CD4-positive, alpha-beta memory T cell (primary cell): Measurements from ENCODE around the gene MB21D2. TPM values are rescaled to one million over a fixed set of nuclear protein-coding genes. Genes with fewer than 3 reads are reported as not detected.
"Not testable (repeated sequence)": the region's sequence is repeated elsewhere in the genome, so short reads cannot be mapped to it uniquely, and the experiment has no call there.

Experiments used
- CTCF ChIA-PET: fragments of 350-600 bp; sonication (Branson Sonifier 250); formaldehyde crosslinking; loops from one replicate; lab custom pipeline; 2021; ENCODE audit warnings: inconsistent platforms; ENCODE audit not compliant: partially characterized antibody; lab: Charles Lee
- POLR2A ChIA-PET: fragments of 350-600 bp; sonication (Branson Sonifier 250); formaldehyde crosslinking; loops from one replicate; lab custom pipeline; 2021; ENCODE audit not compliant: partially characterized antibody; lab: Charles Lee
- DNase-seq, 5 donors: peaks; one replicate each; pipeline versions ENCODE4 v3.0.0 to v3.0.0-alpha.2; 2020 to 2022; ENCODE audit warnings: mixed read lengths in 1 of 5
- H3K27ac ChIP-seq: one replicate; pipeline ENCODE4 v1.7.0; 2013; ENCODE audit warnings: low read depth, low read length
- H3K27me3 ChIP-seq: 2 replicates; pipeline ENCODE4 v1.7.0; 2013; ENCODE audit warnings: mild to moderate bottlenecking, low read length, moderate library complexity; ENCODE audit not compliant: insufficient read depth
- H3K36me3 ChIP-seq: 2 replicates; pipeline ENCODE4 v1.7.0; 2013; ENCODE audit warnings: mild to moderate bottlenecking, low read length, moderate library complexity; ENCODE audit not compliant: insufficient read depth
- H3K4me1 ChIP-seq: 2 replicates; pipeline ENCODE4 v1.7.0; 2013; ENCODE audit warnings: mild to moderate bottlenecking, low read length, moderate library complexity; ENCODE audit not compliant: insufficient read depth
- H3K4me3 ChIP-seq, 2 donors: one replicate each; pipeline ENCODE4 v1.7.0; 2013; ENCODE audit warnings: low read length in 2 of 2, mild to moderate bottlenecking in 1 of 2
- H3K9me3 ChIP-seq, 2 donors: one replicate each; pipeline ENCODE4 v1.7.0; 2013; ENCODE audit warnings: low read length in 2 of 2, control low read depth in 1 of 2; ENCODE audit not compliant: control insufficient read depth in 1 of 2
- H3K27ac Mint-ChIP-seq, 7 donors: one replicate each; pipeline ENCODE4 v1.8.0; 2020 to 2021; ENCODE audit warnings: mixed read lengths in 7 of 7, mild to moderate bottlenecking in 6 of 7, inconsistent platforms in 3 of 7, moderate library complexity in 3 of 7
- H3K27me3 Mint-ChIP-seq, 2 donors: one replicate each; pipeline ENCODE4 v1.8.0; 2020 to 2021; ENCODE audit warnings: mixed read lengths in 2 of 2
- H3K36me3 Mint-ChIP-seq, 2 donors: one replicate each; pipeline ENCODE4 v1.8.0; 2020 to 2021; ENCODE audit warnings: mixed read lengths in 2 of 2, inconsistent platforms in 1 of 2, mild to moderate bottlenecking in 1 of 2
- H3K4me1 Mint-ChIP-seq, 4 donors: one replicate each; pipeline ENCODE4 v1.8.0; 2020 to 2021; ENCODE audit warnings: mixed read lengths in 4 of 4, mild to moderate bottlenecking in 1 of 4
- H3K4me3 Mint-ChIP-seq, 8 donors: one replicate each; pipeline ENCODE4 v1.8.0; 2020 to 2021; ENCODE audit warnings: mixed read lengths in 8 of 8, mild to moderate bottlenecking in 7 of 8, moderate library complexity in 6 of 8, inconsistent platforms in 3 of 8
- H3K9me3 Mint-ChIP-seq, 8 donors: one replicate each; pipeline ENCODE4 v1.8.0; 2020 to 2021; ENCODE audit warnings: mixed read lengths in 8 of 8, mild to moderate bottlenecking in 5 of 8, inconsistent platforms in 3 of 8, moderate library complexity in 1 of 8
- intact Hi-C: fragments of 100-400 bp; cut with micrococcal nuclease; formaldehyde crosslinking; loops from one replicate; pipeline ENCODE4 v1.15.1; 2023
- polyA plus RNA-seq, 2 donors: library from polyadenylated mRNA; unstranded; fragments of 300-500 nt; fragmentation: Illumina TruSeq; gene quantifications; one replicate each; pipeline ENCODE4 v1.2.3, GENCODE V29; 2021
- total RNA-seq, 2 experiments: library from RNA; stranded (reverse); gene quantifications; one replicate each; pipeline ENCODE4 v1.2.3, GENCODE V29; 2021

MB21D2 gene
- total and polyA plus RNA-seq, 4 experiments from 2014 or later, result 3.4 to 17.1 (median 6.1) TPM

DNA sequence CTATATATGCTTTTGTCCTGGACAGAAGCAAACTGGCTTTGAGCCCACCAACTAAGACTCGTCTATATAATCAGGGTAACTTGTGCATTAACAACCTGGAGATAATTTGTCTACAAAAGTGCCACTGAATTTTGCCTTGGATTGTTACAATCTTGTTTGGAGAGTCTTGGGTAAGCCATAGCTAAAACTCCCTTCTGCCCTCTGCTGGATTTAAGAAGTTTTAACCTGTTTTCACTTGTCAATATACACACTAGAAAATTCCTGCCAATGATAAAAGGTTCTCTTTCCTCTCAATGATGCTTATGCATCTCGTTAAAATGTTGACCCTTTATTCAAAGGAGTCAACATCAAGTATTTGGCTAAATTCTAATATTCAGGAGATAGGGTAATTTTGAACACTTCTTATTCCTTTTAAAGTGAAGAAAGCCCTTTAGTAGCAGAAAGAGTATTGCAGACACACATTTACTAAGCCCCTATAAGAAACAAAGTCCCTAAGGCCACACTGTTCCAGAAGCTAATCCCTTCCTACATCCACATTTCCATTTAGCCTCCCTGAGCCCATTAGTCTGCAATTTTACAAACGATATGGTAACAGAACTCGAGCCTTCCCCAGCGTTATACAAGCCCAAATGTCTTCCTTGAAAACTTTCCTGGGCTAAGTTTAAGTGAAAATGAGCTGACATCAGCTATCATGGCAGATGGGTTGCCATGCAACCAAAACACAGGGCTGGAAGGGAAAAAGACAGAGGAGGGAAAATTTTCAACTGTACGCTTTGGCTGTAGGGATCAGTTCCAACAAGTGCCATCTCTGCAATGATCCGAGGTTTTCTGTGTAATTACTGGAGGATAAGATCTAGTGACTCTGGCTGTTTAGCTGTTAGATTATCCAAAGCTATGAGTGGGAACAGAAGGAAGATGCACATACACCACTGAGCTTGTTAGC lies 114.4 kb downstream of the MB21D2 start:
- H3K27ac ChIP-seq, result no peak overlapping the region
- no peaks in the 10 kb centered on the region for H3K27me3 ChIP-seq
- no peaks in the 10 kb centered on the region for H3K27me3 Mint-ChIP-seq
- no peaks in the 10 kb centered on the region for H3K4me1 ChIP-seq
- no peak overlapping the region for H3K27ac Mint-ChIP-seq
- ChIA-PET POLR2A (no interaction called here), CTCF (interaction anchor here (0.8 to 1.8 kb wide), 7 partner anchors 8 to 238 kb away, joined by 3 to 5 read pairs (median 4); no protein-coding TSS in a partner anchor)
- no peak overlapping the region for H3K4me3 Mint-ChIP-seq
- H3K36me3 Mint-ChIP-seq, result peaks cover 0 to 6% of the 10 kb centered on the region in 2 donors
- H3K4me3 ChIP-seq, result no peak overlapping the region
- no peak for DNase-seq
- H3K9me3 Mint-ChIP-seq, result peaks cover 0 to 1% (median 0%) of the 10 kb centered on the region in 8 donors
- peaks cover 0 to 9% (median 4%) of the 10 kb centered on the region in 4 donors for H3K4me1 Mint-ChIP-seq
- H3K36me3 ChIP-seq, result no peaks in the 10 kb centered on the region
- no peaks in the 10 kb centered on the region for H3K9me3 ChIP-seq
- intact Hi-C loops, result loop anchor here (2.0 kb wide), 1 partner anchor 236 kb away; no protein-coding TSS in a partner anchor

DNA sequence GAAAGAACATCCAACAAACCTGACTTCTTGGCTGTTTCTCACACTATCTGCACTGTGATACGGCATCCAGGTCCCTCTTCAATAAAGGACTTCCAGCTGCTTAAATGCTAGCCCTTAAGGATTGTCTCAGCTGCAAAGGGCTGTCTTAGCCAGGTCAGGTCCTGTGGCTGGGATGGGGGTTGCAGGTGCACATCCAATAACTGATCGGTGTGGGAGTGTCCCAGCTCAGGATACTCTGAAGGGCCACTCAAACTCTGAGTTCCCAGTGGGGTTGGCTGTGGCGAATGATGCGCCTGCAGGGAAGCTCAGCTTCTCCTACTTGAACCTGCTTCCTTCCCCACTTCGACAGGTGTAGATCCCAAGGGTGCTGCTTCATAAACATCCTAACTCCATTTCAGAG lies 115.7 kb downstream of the MB21D2 start:
- DNase-seq, result no peak
- Histone ChIP-seq H3K27ac (no peak overlapping the region), H3K4me3 (no peak overlapping the region), H3K36me3 (no peaks in the 10 kb centered on the region), H3K27me3 (no peaks in the 10 kb centered on the region), H3K9me3 (no peaks in the 10 kb centered on the region), H3K4me1 (no peaks in the 10 kb centered on the region)
- ChIA-PET POLR2A (no interaction called here), CTCF (interaction anchor here (1.6 to 1.8 kb wide), 2 partner anchors 14 to 238 kb away, joined by 3 to 4 read pairs; no protein-coding TSS in a partner anchor)
- H3K27ac Mint-ChIP-seq, result no peak overlapping the region
- H3K27me3 Mint-ChIP-seq, result no peaks in the 10 kb centered on the region
- peaks cover 0 to 9% of the 10 kb centered on the region in 2 donors for H3K36me3 Mint-ChIP-seq
- no peaks in the 10 kb centered on the region for H3K9me3 Mint-ChIP-seq
- intact Hi-C loops, result loop anchor here (2.0 kb wide), 1 partner anchor 235 kb away; no protein-coding TSS in a partner anchor
- no peak overlapping the region for H3K4me3 Mint-ChIP-seq
- H3K4me1 Mint-ChIP-seq, result peaks cover 0 to 9% (median 1%) of the 10 kb centered on the region in 4 donors

DNA sequence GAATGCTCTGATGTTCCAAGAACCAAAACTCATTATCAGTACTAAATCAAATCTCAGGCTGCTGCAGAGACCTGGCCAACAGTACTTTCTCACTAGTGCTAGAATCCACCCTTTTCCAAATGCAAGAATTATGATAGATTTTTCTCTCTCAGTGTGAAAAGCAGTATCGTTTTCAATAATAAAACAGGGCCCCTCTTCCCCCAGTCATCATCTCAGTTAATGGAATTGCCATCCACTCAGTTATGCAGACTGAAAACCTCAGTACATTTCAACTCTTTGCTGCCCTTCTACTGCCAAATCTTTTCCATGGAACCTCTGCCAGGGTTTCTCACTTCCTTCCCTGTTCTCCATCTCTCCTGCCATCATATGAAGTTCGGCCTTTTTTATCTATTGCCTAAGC lies 117.9 kb downstream of the MB21D2 start:
- CTCF ChIA-PET, result interaction anchor here (0.9 to 1.4 kb wide), 2 partner anchors 13 to 14 kb away, joined by 3 read pairs; no protein-coding TSS in a partner anchor
- H3K27me3 Mint-ChIP-seq, result no peaks in the 10 kb centered on the region
- intact Hi-C loops, result no loop called here

DNA sequence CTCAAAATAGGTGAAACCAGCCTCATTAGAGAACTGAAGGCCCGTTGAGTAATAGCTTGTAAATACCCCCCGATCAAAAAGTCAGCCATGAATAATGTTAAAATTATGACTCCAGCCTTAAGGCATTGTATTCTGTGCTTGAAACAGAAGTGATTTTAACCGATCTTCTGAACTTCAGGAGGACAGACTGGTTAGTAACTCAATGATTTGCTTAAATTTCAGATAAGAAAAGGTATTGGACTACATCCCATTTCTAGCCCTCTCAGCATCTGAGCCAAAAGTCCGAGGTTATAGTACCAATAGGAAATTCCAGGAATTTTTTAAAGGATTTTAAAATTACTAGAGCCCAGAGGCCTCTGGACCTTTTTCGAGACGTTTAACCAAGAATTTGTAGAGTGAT lies 122.6 kb downstream of the MB21D2 start:
- Histone ChIP-seq H3K9me3 (no peaks in the 10 kb centered on the region), H3K4me1 (no peaks in the 10 kb centered on the region), H3K27ac (no peak overlapping the region), H3K27me3 (no peaks in the 10 kb centered on the region), H3K36me3 (no peaks in the 10 kb centered on the region), H3K4me3 (no peak overlapping the region)
- H3K27me3 Mint-ChIP-seq, result no peaks in the 10 kb centered on the region
- no peaks in the 10 kb centered on the region for H3K9me3 Mint-ChIP-seq
- ChIA-PET CTCF (no interaction called here), POLR2A (no interaction called here)
- no peak for DNase-seq
- intact Hi-C loops, result no loop called here
- no peak overlapping the region for H3K27ac Mint-ChIP-seq
- H3K4me3 Mint-ChIP-seq, result no peak overlapping the region
- no peaks in the 10 kb centered on the region for H3K4me1 Mint-ChIP-seq
- H3K36me3 Mint-ChIP-seq, result peaks cover 0 to 9% of the 10 kb centered on the region in 2 donors

More for the DNA sequence above, 117.9 kb downstream of the MB21D2 start:
- H3K4me3 ChIP-seq, result no peak overlapping the region
- Mint-ChIP-seq H3K27ac (peak overlapping the region in 1 of 7 donors; percentile 2), H3K4me3 (no peak overlapping the region), H3K9me3 (no peaks in the 10 kb centered on the region), H3K4me1 (peaks cover 0 to 9% (median 0%) of the 10 kb centered on the region in 4 donors), H3K36me3 (peaks cover 0 to 9% of the 10 kb centered on the region in 2 donors)
- no peaks in the 10 kb centered on the region for H3K9me3 ChIP-seq
- no peak overlapping the region for H3K27ac ChIP-seq
- POLR2A ChIA-PET, result no interaction called here
- DNase-seq, result no peak
- H3K36me3 ChIP-seq, result no peaks in the 10 kb centered on the region
- H3K27me3 ChIP-seq, result no peaks in the 10 kb centered on the region
- H3K4me1 ChIP-seq, result no peaks in the 10 kb centered on the region

DNA sequence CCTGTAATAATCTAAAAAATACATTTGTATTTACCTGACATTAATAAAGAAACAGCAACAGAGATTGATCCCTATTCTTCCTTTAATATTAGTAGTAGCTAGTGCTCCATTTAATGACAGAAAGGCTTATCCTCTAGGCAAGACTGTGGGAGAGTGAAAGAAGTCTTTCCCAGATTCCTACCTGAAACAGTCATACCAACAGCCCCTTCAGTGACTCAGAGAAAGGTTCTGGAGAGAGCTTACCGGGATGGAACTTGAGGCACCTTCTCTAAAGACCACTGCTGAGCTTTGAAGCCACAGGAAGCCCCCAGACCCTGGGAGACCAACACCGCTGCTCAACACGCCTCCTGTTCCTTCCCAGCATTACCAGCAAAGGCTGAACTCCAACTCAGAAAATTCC lies 123.4 kb downstream of the MB21D2 start:
- no peaks in the 10 kb centered on the region for H3K9me3 Mint-ChIP-seq
- H3K27ac ChIP-seq, result no peak overlapping the region
- H3K36me3 Mint-ChIP-seq, result peaks cover 0 to 5% of the 10 kb centered on the region in 2 donors
- no peaks in the 10 kb centered on the region for H3K27me3 Mint-ChIP-seq
- no peaks in the 10 kb centered on the region for H3K4me1 ChIP-seq
- no peak overlapping the region for H3K4me3 Mint-ChIP-seq
- no peaks in the 10 kb centered on the region for H3K4me1 Mint-ChIP-seq
- no peak overlapping the region for H3K4me3 ChIP-seq
- H3K36me3 ChIP-seq, result no peaks in the 10 kb centered on the region
- intact Hi-C loops, result no loop called here
- POLR2A ChIA-PET, result no interaction called here
- H3K27me3 ChIP-seq, result no peaks in the 10 kb centered on the region
- CTCF ChIA-PET, result no interaction called here
- no peaks in the 10 kb centered on the region for H3K9me3 ChIP-seq
- DNase-seq, result no peak
- no peak overlapping the region for H3K27ac Mint-ChIP-seq

DNA sequence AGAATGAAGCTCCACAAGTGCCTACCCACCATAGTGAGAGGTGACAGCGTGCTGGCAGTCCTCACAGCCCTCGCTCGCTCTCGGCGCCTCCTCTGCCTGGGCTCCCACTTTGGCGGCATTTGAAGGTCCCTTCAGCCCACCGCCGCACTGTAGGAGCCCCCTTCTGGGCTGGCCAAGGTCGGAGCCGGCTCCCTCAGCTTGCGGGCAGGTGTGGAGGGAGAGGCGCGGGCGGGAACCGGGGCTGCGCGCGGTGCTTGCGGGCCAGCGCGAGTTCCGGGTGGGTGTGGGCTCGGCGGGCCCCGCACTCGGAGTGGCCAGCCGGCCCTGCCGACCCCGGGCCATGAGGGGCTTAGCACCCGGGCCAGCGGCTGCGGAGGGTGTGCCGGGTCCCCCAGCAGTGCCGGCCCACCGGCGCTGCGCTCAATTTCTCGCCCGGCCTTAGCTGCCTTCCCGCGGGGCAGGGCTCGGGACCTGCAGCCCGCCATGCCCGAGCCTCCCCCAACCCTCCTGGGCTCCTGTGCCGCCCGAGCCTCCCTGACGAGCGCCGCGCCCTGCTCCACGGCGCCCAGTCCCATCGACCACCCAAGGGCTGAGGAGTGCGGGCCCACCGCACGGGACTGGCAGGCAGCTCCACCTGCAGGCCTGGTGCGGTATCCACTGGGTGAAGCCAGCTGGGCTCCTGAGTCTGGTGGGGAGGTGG lies 128.7 kb downstream of the MB21D2 start:
- H3K4me1 Mint-ChIP-seq, H3K27ac ChIP-seq, H3K9me3 ChIP-seq, H3K9me3 Mint-ChIP-seq, H3K36me3 Mint-ChIP-seq, H3K27me3 ChIP-seq, DNase-seq, H3K27ac Mint-ChIP-seq, POLR2A ChIA-PET, H3K4me3 ChIP-seq, H3K27me3 Mint-ChIP-seq, H3K4me3 Mint-ChIP-seq, CTCF ChIA-PET, intact Hi-C loops, H3K4me1 ChIP-seq, H3K36me3 ChIP-seq: not testable (repeated sequence)

DNA sequence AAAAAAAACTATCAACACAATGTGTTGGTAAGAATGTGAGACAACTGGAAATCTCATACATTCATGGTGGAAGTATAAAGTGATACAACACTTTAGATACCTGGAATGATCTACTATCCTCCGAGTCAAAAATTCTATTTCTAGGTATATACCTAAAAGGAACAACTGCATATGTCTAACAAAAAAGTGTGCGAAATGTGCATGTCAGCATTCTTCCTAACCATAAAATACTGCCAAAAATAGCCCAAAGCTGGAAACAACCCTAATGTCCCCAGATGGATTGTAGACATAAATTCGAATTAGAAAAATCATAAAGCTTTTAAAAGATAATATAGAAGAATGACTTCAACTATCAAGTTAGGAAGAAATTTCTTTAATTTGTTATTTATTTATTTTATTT lies 139.1 kb downstream of the MB21D2 start:
- H3K4me1 ChIP-seq, result no peaks in the 10 kb centered on the region
- peaks cover 0 to 4% of the 10 kb centered on the region in 2 donors for H3K27me3 Mint-ChIP-seq
- H3K36me3 Mint-ChIP-seq, result peaks cover 0 to 5% of the 10 kb centered on the region in 2 donors
- H3K4me3 ChIP-seq, result no peak overlapping the region
- POLR2A ChIA-PET, result no interaction called here
- no peaks in the 10 kb centered on the region for H3K27me3 ChIP-seq
- DNase-seq, result no peak
- CTCF ChIA-PET, result no interaction called here
- H3K4me3 Mint-ChIP-seq, result no peak overlapping the region
- no peak overlapping the region for H3K27ac ChIP-seq
- H3K9me3 Mint-ChIP-seq, result peaks cover 3 to 22% (median 20%) of the 10 kb centered on the region in 8 donors
- intact Hi-C loops, result no loop called here
- peaks cover 0 to 4% (median 0%) of the 10 kb centered on the region in 4 donors for H3K4me1 Mint-ChIP-seq
- no peaks in the 10 kb centered on the region for H3K36me3 ChIP-seq
- H3K27ac Mint-ChIP-seq, result no peak overlapping the region
- no peaks in the 10 kb centered on the region for H3K9me3 ChIP-seq
